DND-41 (cell line): ENCODE results near the gene CDC20.

Experiments
- ATAC-seq: fragments of 200-7000 bp; cut with Tn5 transposase; 3 replicates; pipeline ENCODE4 v1.9.1; 2021; ENCODE audit warnings: low read depth; ENCODE audit not compliant: insufficient read depth
- DNase-seq: peaks from one replicate; pipeline ENCODE4 v3.0.0-alpha.2; 2020
- H2AFZ ChIP-seq: 2 replicates; pipeline ENCODE4 v1.6.0; 2012; ENCODE audit warnings: low read depth, low read length
- H3K27ac ChIP-seq: 2 replicates; pipeline ENCODE4 v1.5.1; 2012; ENCODE audit warnings: low read length, inconsistent platforms
- H3K27me3 ChIP-seq: fragments of 200-600 bp; sonication (generic); 2 replicates; pipeline ENCODE4 v1.6.0; 2012; ENCODE audit warnings: low read length, mild to moderate bottlenecking, inconsistent platforms; ENCODE audit not compliant: insufficient read depth, poor library complexity
- H3K36me3 ChIP-seq: 2 replicates; pipeline ENCODE4 v1.5.1; 2012; ENCODE audit warnings: low read length, inconsistent platforms; ENCODE audit not compliant: insufficient read depth
- H3K4me1 ChIP-seq: 2 replicates; pipeline ENCODE4 v1.5.1; 2012; ENCODE audit warnings: mild to moderate bottlenecking, low read length; ENCODE audit not compliant: insufficient read depth
- H3K4me2 ChIP-seq: 2 replicates; pipeline ENCODE4 v1.6.0; 2012; ENCODE audit warnings: mild to moderate bottlenecking, moderate library complexity, low read length, inconsistent platforms; ENCODE audit not compliant: insufficient read depth
- H3K4me3 ChIP-seq, 2 experiments: fragments of 200-600 bp in 1 of 2; shearing (Covaris generic) in 1 of 2; 2 replicates each; pipeline ENCODE4 v1.5.1; 2012 to 2016; ENCODE audit warnings: inconsistent platforms in 2 of 2, low read length in 2 of 2, mild to moderate bottlenecking in 2 of 2, low read depth in 1 of 2, moderate library complexity in 1 of 2
- H3K79me2 ChIP-seq: 2 replicates; pipeline ENCODE4 v1.6.0; 2012; ENCODE audit warnings: low read length, inconsistent platforms; ENCODE audit not compliant: insufficient read depth
- H3K9ac ChIP-seq: 2 replicates; pipeline ENCODE4 v1.6.0; 2012; ENCODE audit warnings: low read depth, mild to moderate bottlenecking, inconsistent platforms, low read length, moderate library complexity
- H3K9me3 ChIP-seq: 2 replicates; pipeline ENCODE4 v1.5.1; 2012; ENCODE audit warnings: low read length, moderate library complexity, mild to moderate bottlenecking, inconsistent platforms; ENCODE audit not compliant: insufficient read depth, severe bottlenecking
- H4K20me1 ChIP-seq: 2 replicates; pipeline ENCODE4 v1.6.0; 2012; ENCODE audit warnings: low read length; ENCODE audit not compliant: insufficient read depth
- EZH2 ChIP-seq: IDR thresholded peaks from 3 replicates; pipeline ENCODE4 v1.6.1; 2012; ENCODE audit warnings: borderline replicate concordance, low read depth, mild to moderate bottlenecking, moderate library complexity, low read length, inconsistent platforms; ENCODE audit not compliant: severe bottlenecking
- TF ChIP-seq, protein P1 (sequence below): IDR thresholded peaks from 2 replicates; pipeline ENCODE4 v1.5.1; 2012; ENCODE audit warnings: borderline replicate concordance, low read length, moderate library complexity, mild to moderate bottlenecking; ENCODE audit not compliant: poor library complexity, severe bottlenecking; ENCODE audit errors: extremely low read depth

Gene CDC20

GRCh38 chr1:43337588-43337987 lies 21.2 kb upstream of the CDC20 start, which contains the start of gene MPL:
TSS of gene MPL (plus strand) at chr1:43337818. CDS start at chr1:43337849, 31 bp downstream.
- H4K20me1 ChIP-seq, result no peaks in the 10 kb centered on the region
- no peak within 1 kb of the TSS for H2AFZ ChIP-seq
- no peaks in the 10 kb centered on the region for H3K9me3 ChIP-seq
- H3K27ac ChIP-seq, result no peak within 1 kb of the TSS
- DNase-seq, result no peak
- H3K4me1 ChIP-seq, result no peaks in the 10 kb centered on the region
- TF ChIP-seq EZH2, result no peak
- TF ChIP-seq, protein P1, sequence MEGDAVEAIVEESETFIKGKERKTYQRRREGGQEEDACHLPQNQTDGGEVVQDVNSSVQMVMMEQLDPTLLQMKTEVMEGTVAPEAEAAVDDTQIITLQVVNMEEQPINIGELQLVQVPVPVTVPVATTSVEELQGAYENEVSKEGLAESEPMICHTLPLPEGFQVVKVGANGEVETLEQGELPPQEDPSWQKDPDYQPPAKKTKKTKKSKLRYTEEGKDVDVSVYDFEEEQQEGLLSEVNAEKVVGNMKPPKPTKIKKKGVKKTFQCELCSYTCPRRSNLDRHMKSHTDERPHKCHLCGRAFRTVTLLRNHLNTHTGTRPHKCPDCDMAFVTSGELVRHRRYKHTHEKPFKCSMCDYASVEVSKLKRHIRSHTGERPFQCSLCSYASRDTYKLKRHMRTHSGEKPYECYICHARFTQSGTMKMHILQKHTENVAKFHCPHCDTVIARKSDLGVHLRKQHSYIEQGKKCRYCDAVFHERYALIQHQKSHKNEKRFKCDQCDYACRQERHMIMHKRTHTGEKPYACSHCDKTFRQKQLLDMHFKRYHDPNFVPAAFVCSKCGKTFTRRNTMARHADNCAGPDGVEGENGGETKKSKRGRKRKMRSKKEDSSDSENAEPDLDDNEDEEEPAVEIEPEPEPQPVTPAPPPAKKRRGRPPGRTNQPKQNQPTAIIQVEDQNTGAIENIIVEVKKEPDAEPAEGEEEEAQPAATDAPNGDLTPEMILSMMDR, result no peak
- H3K27me3 ChIP-seq, result peaks cover 6% of the 10 kb centered on the region
- no peak for ATAC-seq
- no peak within 1 kb of the TSS for H3K4me3 ChIP-seq
- H3K36me3 ChIP-seq, result no peaks in the 10 kb centered on the region
- H3K4me2 ChIP-seq, result no peak within 1 kb of the TSS
- H3K9ac ChIP-seq, result no peak within 1 kb of the TSS
- H3K79me2 ChIP-seq, result no peaks in the 10 kb centered on the region

GRCh38 chr1:43338001-43338400 lies 20.8 kb upstream of the CDC20 start:
- Histone ChIP-seq H2AFZ (no peak overlapping the region), H3K27ac (no peak overlapping the region)
- DNase-seq, result no peak

DNA sequence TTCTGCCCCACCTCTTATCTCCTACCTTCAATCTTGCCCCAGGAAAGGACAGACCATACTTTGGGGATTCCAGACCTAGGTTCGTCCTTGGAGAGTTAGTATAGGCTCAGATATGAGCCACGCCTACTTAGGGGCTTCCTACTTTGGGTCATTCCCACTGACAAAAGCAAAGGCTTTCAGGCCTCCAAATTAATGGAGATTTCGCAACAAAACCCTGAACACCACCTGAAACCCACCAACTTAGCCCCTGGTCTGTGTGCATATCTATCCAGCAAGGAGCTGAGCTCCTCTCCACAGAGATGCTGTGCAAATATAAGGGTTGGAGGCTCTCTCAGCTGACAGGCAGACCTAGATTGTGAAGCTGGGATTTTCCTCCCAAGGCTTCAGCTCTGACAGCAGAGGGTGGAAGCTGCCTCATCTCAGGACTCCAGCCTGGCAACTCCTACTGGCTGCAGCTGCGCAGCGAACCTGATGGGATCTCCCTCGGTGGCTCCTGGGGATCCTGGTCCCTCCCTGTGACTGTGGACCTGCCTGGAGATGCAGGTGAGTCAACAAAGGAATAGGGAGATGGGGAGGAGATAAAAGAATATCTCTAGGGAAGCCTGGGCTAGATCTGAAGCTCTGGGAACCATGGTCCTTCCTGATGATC lies 19.1 kb upstream of the CDC20 start:
- DNase-seq, result no peak
- no peak overlapping the region for H3K9ac ChIP-seq
- H3K27ac ChIP-seq, result no peak overlapping the region
- ATAC-seq, result no peak
- no peaks in the 10 kb centered on the region for H3K79me2 ChIP-seq
- no peaks in the 10 kb centered on the region for H3K36me3 ChIP-seq
- no peaks in the 10 kb centered on the region for H3K9me3 ChIP-seq
- no peaks in the 10 kb centered on the region for H4K20me1 ChIP-seq
- no peaks in the 10 kb centered on the region for H3K4me1 ChIP-seq
- peaks cover 6% of the 10 kb centered on the region for H3K27me3 ChIP-seq
- H2AFZ ChIP-seq, result no peak overlapping the region
- H3K4me2 ChIP-seq, result no peak overlapping the region
- no peak overlapping the region for H3K4me3 ChIP-seq
- TF ChIP-seq, protein P1, result no peak
- TF ChIP-seq EZH2, result no peak

More at GRCh38 chr1:43338001-43338400, 20.8 kb upstream of the CDC20 start:
- Histone ChIP-seq H3K27me3 (peaks cover 6% of the 10 kb centered on the region), H3K4me1 (no peaks in the 10 kb centered on the region), H3K9ac (no peak overlapping the region), H3K4me3 (no peak overlapping the region), H3K36me3 (no peaks in the 10 kb centered on the region), H3K9me3 (no peaks in the 10 kb centered on the region), H3K79me2 (no peaks in the 10 kb centered on the region), H3K4me2 (no peak overlapping the region), H4K20me1 (no peaks in the 10 kb centered on the region)
- no peak for ATAC-seq
- TF ChIP-seq EZH2, result no peak
- TF ChIP-seq, protein P1, result no peak

DNA sequence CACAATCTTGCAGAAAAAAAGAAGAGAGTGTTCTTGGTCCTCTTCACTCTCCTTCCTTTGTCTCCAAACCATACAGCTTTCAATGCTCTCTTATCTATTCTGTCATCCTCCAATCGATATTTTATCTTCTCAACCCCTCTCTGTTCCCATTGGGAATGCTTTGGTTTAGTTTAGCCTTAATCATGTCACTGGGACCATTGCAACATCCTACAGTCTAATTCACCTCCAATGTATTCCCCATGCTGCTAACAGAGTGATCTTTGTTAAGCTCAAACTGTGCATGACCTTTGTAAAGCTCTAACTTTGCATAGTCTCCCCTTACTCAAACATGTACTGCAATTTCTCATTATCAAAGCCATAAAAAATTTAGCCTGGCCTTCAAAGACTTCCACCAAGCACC lies 18.2 kb upstream of the CDC20 start:
- peaks cover 6% of the 10 kb centered on the region for H3K27me3 ChIP-seq
- DNase-seq, result no peak
- ATAC-seq, result no peak
- H3K36me3 ChIP-seq, result no peaks in the 10 kb centered on the region
- H3K27ac ChIP-seq, result no peak overlapping the region
- H3K9ac ChIP-seq, result no peak overlapping the region
- H3K4me3 ChIP-seq, result no peak overlapping the region
- no peak overlapping the region for H3K4me2 ChIP-seq
- TF ChIP-seq EZH2, result no peak
- TF ChIP-seq, protein P1, result no peak
- no peak overlapping the region for H2AFZ ChIP-seq
- no peaks in the 10 kb centered on the region for H3K79me2 ChIP-seq
- no peaks in the 10 kb centered on the region for H4K20me1 ChIP-seq
- no peaks in the 10 kb centered on the region for H3K4me1 ChIP-seq
- H3K9me3 ChIP-seq, result no peaks in the 10 kb centered on the region
